A673 (cell line): ENCODE results near the gene MDFIC. TPM values are rescaled to one million over a fixed set of nuclear protein-coding genes. Genes with fewer than 3 reads are reported as not detected.

Experiments used
- BruUV-seq: library from RNA; stranded (reverse); fragments of 400-500 nt; replicated peaks from 2 replicates; lab custom pipeline; 2021; lab: Mats Ljungman, UMichigan
- CTCF ChIA-PET: fragments of 300-600 bp; sonication (Branson Sonifier 250); formaldehyde crosslinking; loops from one replicate; lab custom pipeline; 2022; ENCODE audit warnings: antibody characterized with exemption; lab: Charles Lee
- POLR2A ChIA-PET: fragments of 300-600 bp; sonication (Branson Sonifier 250); formaldehyde crosslinking; loops from one replicate; lab custom pipeline; 2022; ENCODE audit warnings: antibody characterized with exemption; ENCODE audit not compliant: low non-redundant PET; lab: Charles Lee
- DNase-seq: peaks from one replicate; pipeline ENCODE4 v3.0.0-alpha.2; 2015; ENCODE audit warnings: low spot score
- H3K27ac ChIP-seq: fragments of 200-600 bp; sonication (generic); 2 replicates; pipeline ENCODE4 v1.5.1; 2016; ENCODE audit warnings: mixed run types, low read depth, mild to moderate bottlenecking, mixed read lengths, antibody characterized with exemption, low read length; ENCODE audit not compliant: poor library complexity, severe bottlenecking
- H3K27me3 ChIP-seq: fragments of 200-600 bp; sonication (generic); replicated peaks from 2 replicates; pipeline ENCODE4 v1.6.1; 2017; ENCODE audit warnings: mixed run types, low read depth, mild to moderate bottlenecking, mixed read lengths, antibody characterized with exemption, low read length; ENCODE audit not compliant: insufficient read depth, poor library complexity
- H3K36me3 ChIP-seq: fragments of 200-600 bp; sonication (generic); 2 replicates; pipeline ENCODE4 v1.6.1; 2016; ENCODE audit warnings: mixed run types, mild to moderate bottlenecking, mixed read lengths, antibody characterized with exemption, low read length; ENCODE audit not compliant: insufficient read depth, poor library complexity, severe bottlenecking
- H3K4me1 ChIP-seq: fragments of 200-600 bp; sonication (generic); 2 replicates; pipeline ENCODE4 v1.6.1; 2017; ENCODE audit warnings: mixed run types, mild to moderate bottlenecking, mixed read lengths, antibody characterized with exemption, low read length; ENCODE audit not compliant: insufficient read depth, poor library complexity, severe bottlenecking
- H3K4me3 ChIP-seq: fragments of 200-600 bp; sonication (generic); 2 replicates; pipeline ENCODE4 v1.5.1; 2016; ENCODE audit warnings: low read depth, mixed run types, mild to moderate bottlenecking, mixed read lengths, low read length; ENCODE audit not compliant: poor library complexity, severe bottlenecking
- H3K9me3 ChIP-seq: fragments of 200-600 bp; sonication (generic); 2 replicates; pipeline ENCODE4 v1.6.1; 2016; ENCODE audit warnings: mixed run types, low read depth, mild to moderate bottlenecking, mixed read lengths, antibody characterized with exemption, low read length; ENCODE audit not compliant: poor library complexity, severe bottlenecking
- EZH2 ChIP-seq: fragments of 200-600 bp; sonication (generic); IDR thresholded peaks from 2 replicates; pipeline ENCODE4 v1.6.1; 2017; ENCODE audit warnings: borderline replicate concordance, low read depth, mild to moderate bottlenecking, mixed read lengths, antibody characterized with exemption, low read length; ENCODE audit not compliant: poor library complexity, severe bottlenecking
- intact Hi-C: fragments of 100-400 bp; cut with micrococcal nuclease; formaldehyde crosslinking; loops from one replicate; pipeline ENCODE4 v1.10.0; 2022; ENCODE audit not compliant: unreplicated experiment
- total RNA-seq: library from RNA; stranded (reverse); gene quantifications from 2 replicates; pipeline ENCODE4 v1.2.3, GENCODE V29; 2021
- TF ChIP-seq, protein P1 (sequence below): fragments of 300-800, 200-600 bp; sonication (generic); conservative IDR thresholded peaks from 2 replicates; pipeline ENCODE4 v1.5.1; 2017; ENCODE audit warnings: low read depth, mild to moderate bottlenecking, antibody characterized with exemption, low read length, moderate library complexity, mixed read lengths

Gene MDFIC
- total RNA-seq, 1 experiment from 2014 or later: 32.6 TPM

- no peaks in the 10 kb centered on the region for H3K27me3 ChIP-seq
- BruUV-seq: no TSS peak
- peaks cover 23% of the 10 kb centered on the region for H3K4me1 ChIP-seq
- H3K27ac ChIP-seq: no peak overlapping the region
- no peaks in the 10 kb centered on the region for H3K36me3 ChIP-seq
- CTCF ChIA-PET: no interaction called here
- DNase-seq: no peak
- POLR2A ChIA-PET: no interaction called here
- H3K9me3 ChIP-seq: no peaks in the 10 kb centered on the region
- intact Hi-C loops: no loop called here
- no peak overlapping the region for H3K4me3 ChIP-seq
- TF ChIP-seq, protein P1, sequence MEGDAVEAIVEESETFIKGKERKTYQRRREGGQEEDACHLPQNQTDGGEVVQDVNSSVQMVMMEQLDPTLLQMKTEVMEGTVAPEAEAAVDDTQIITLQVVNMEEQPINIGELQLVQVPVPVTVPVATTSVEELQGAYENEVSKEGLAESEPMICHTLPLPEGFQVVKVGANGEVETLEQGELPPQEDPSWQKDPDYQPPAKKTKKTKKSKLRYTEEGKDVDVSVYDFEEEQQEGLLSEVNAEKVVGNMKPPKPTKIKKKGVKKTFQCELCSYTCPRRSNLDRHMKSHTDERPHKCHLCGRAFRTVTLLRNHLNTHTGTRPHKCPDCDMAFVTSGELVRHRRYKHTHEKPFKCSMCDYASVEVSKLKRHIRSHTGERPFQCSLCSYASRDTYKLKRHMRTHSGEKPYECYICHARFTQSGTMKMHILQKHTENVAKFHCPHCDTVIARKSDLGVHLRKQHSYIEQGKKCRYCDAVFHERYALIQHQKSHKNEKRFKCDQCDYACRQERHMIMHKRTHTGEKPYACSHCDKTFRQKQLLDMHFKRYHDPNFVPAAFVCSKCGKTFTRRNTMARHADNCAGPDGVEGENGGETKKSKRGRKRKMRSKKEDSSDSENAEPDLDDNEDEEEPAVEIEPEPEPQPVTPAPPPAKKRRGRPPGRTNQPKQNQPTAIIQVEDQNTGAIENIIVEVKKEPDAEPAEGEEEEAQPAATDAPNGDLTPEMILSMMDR: no peak
- TF ChIP-seq EZH2: no peak
Observed at GRCh38 chr7:115009139-115009538, 87.2 kb downstream of the MDFIC start.

- Histone ChIP-seq H3K4me1 (peaks cover 23% of the 10 kb centered on the region), H3K27me3 (no peaks in the 10 kb centered on the region), H3K4me3 (no peak overlapping the region), H3K36me3 (no peaks in the 10 kb centered on the region), H3K27ac (no peak overlapping the region), H3K9me3 (no peaks in the 10 kb centered on the region)
- POLR2A ChIA-PET: no interaction called here
- BruUV-seq: no TSS peak
- CTCF ChIA-PET: no interaction called here
- DNase-seq: no peak
- TF ChIP-seq, protein P1: no peak
- no peak for TF ChIP-seq EZH2
- intact Hi-C loops: no loop called here
Observed at GRCh38 chr7:115009736-115010440, 88.0 kb downstream of the MDFIC start.

DNA sequence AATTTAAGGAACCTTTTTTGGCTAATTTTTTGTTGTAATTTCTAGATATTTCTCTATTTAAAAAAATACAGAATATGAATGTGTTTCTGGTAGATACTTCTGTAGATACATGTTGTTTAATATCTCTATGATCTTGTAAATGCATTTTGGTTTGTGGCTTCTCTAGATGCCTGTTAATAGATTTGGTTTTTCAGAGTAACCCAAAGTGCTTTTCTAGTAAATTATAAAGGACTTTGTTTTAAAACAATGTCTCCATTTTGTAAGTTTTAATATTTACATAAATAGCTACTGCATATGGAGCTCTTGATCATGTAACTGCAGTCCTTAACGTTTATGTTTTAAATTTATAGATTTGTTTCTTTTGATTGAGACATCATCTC lies 88.5 kb downstream of the MDFIC start:
- Histone ChIP-seq H3K4me1 (peaks cover 21% of the 10 kb centered on the region), H3K4me3 (no peak overlapping the region), H3K27me3 (no peaks in the 10 kb centered on the region), H3K9me3 (no peaks in the 10 kb centered on the region), H3K27ac (no peak overlapping the region), H3K36me3 (no peaks in the 10 kb centered on the region)
- CTCF ChIA-PET: no interaction called here
- intact Hi-C loops: no loop called here
- POLR2A ChIA-PET: no interaction called here
- no peak for DNase-seq
- BruUV-seq: no TSS peak
- TF ChIP-seq, protein P1: no peak
- no peak for TF ChIP-seq EZH2
